ENCODE data around the gene P2RY12.

Gene P2RY12

DNA sequence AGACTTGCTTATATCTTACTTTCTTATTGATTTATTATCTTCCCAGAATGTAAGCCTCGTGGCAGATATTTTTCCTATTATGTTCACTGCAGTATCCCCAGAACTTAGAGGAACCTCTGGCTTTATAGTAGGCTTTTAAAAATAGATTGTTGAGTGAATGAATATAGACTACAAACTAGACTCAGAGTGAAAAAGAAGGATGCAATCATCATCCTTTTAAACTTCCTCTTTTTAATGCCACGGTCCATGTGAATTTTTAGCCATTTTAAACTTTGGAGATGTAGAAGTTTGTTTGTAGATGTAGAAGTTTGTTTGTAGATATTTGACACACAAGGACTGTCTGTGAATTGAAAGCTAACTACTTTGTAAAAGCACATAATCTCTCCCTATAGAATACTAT is 7.2 kb upstream of the P2RY12 start:
- no peaks in the 10 kb centered on the region for H3K9me3 ChIP-seq (ENCODE audit: control insufficient read depth, low read length)
- no peak overlapping the region for H3K4ac ChIP-seq (ENCODE audit: low read depth in 1 of 2, low read length in 2 of 2)
- WGBS, result no CpG with 5 or more reads among the region's 2 CpGs
- no peak overlapping the region for H2BK5ac ChIP-seq (ENCODE audit: low read depth, low read length, poor library complexity, severe bottlenecking)
- H3K79me1 ChIP-seq (replicated peaks; ENCODE audit: low read length, poor library complexity, severe bottlenecking), result no peaks in the 10 kb centered on the region
- H2BK12ac ChIP-seq (ENCODE audit: low read length in 2 of 2), result no peak overlapping the region
- H3K27me3 ChIP-seq (ENCODE audit: control insufficient read depth in 1 of 2, insufficient read depth in 1 of 2, low read length in 2 of 2), result no peaks in the 10 kb centered on the region
- H2AFZ ChIP-seq (ENCODE audit: low read depth, low read length), result no peak overlapping the region
- no peak overlapping the region for H2BK15ac ChIP-seq (ENCODE audit: low read depth, poor library complexity, severe bottlenecking)
- H3K4me1 ChIP-seq (ENCODE audit: control insufficient read depth, insufficient read depth, low read depth, low read length), result no peaks in the 10 kb centered on the region
- no peak overlapping the region for H3K14ac ChIP-seq (ENCODE audit: low read length in 2 of 2)
- H3K18ac ChIP-seq (ENCODE audit: low read depth in 1 of 2, low read length in 2 of 2), result no peak overlapping the region
- H3K4me2 ChIP-seq (ENCODE audit: low read length, poor library complexity, severe bottlenecking), result no peak overlapping the region
- H3K4me3 ChIP-seq (ENCODE audit: insufficient read depth in 1 of 2, low read depth in 1 of 2, low read length in 2 of 2), result no peak overlapping the region
- H3K9ac ChIP-seq (ENCODE audit: low read length), result no peak overlapping the region
- no peak for DNase-seq
- H2AK5ac ChIP-seq (ENCODE audit: low read length, severe bottlenecking), result no peak overlapping the region
- H4K91ac ChIP-seq (ENCODE audit: low read length), result no peak overlapping the region
- no peak overlapping the region for H3K23ac ChIP-seq (ENCODE audit: low read length in 2 of 2)
- H4K8ac ChIP-seq (ENCODE audit: low read length), result no peak overlapping the region
- no peaks in the 10 kb centered on the region for H3K36me3 ChIP-seq (ENCODE audit: control insufficient read depth in 1 of 2, insufficient read depth in 2 of 2, low read depth in 1 of 2, low read length in 2 of 2)
- H2BK120ac ChIP-seq (ENCODE audit: low read depth, low read length), result no peak overlapping the region
- H3K27ac ChIP-seq (ENCODE audit: low read length, poor library complexity, severe bottlenecking), result no peak overlapping the region

DNA sequence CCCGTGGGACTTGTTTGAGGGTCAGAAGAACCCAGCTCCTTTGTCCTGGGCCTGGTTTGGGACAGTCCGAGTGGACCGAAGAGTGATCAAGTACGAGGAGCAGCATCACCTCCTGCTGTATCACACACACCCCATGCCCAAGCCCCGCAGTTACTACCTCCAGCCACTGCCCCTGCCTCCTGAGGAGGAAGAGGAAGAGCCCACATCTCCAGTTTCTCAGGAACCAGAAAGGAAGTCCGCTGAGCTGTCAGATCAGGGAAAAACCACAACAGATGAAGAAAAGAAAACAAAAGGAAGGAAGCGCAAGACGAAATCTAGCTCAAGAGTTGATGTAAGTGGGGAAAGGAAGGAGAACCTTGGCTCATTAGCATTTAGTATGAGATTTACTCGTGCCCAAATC is 3.3 kb upstream of the P2RY12 start:
- H3K27ac ChIP-seq (ENCODE audit: low read length, poor library complexity, severe bottlenecking), result no peak overlapping the region
- no peak overlapping the region for H3K23ac ChIP-seq (ENCODE audit: low read length in 2 of 2)
- H3K9me3 ChIP-seq (ENCODE audit: control insufficient read depth, low read length), result no peaks in the 10 kb centered on the region
- no peak overlapping the region for H2AK5ac ChIP-seq (ENCODE audit: low read length, severe bottlenecking)
- H3K4me1 ChIP-seq (ENCODE audit: control insufficient read depth, insufficient read depth, low read depth, low read length), result peaks cover 2% of the 10 kb centered on the region
- no peak overlapping the region for H4K8ac ChIP-seq (ENCODE audit: low read length)
- no peaks in the 10 kb centered on the region for H3K79me1 ChIP-seq (replicated peaks; ENCODE audit: low read length, poor library complexity, severe bottlenecking)
- no peaks in the 10 kb centered on the region for H3K27me3 ChIP-seq (ENCODE audit: control insufficient read depth in 1 of 2, insufficient read depth in 1 of 2, low read length in 2 of 2)
- no peak overlapping the region for H3K4me3 ChIP-seq (ENCODE audit: insufficient read depth in 1 of 2, low read depth in 1 of 2, low read length in 2 of 2)
- WGBS, result 91% methylated on average over 9 of the region's 9 CpGs
- H2BK5ac ChIP-seq (ENCODE audit: low read depth, low read length, poor library complexity, severe bottlenecking), result no peak overlapping the region
- no peaks in the 10 kb centered on the region for H3K36me3 ChIP-seq (ENCODE audit: control insufficient read depth in 1 of 2, insufficient read depth in 2 of 2, low read depth in 1 of 2, low read length in 2 of 2)
- H4K91ac ChIP-seq (ENCODE audit: low read length), result no peak overlapping the region
- no peak overlapping the region for H2AFZ ChIP-seq (ENCODE audit: low read depth, low read length)
- no peak overlapping the region for H3K4ac ChIP-seq (ENCODE audit: low read depth in 1 of 2, low read length in 2 of 2)
- H3K4me2 ChIP-seq (ENCODE audit: low read length, poor library complexity, severe bottlenecking), result no peak overlapping the region
- no peak for DNase-seq
- H3K14ac ChIP-seq (ENCODE audit: low read length in 2 of 2), result no peak overlapping the region
- no peak overlapping the region for H3K18ac ChIP-seq (ENCODE audit: low read depth in 1 of 2, low read length in 2 of 2)
- no peak overlapping the region for H2BK120ac ChIP-seq (ENCODE audit: low read depth, low read length)
- H3K9ac ChIP-seq (ENCODE audit: low read length), result no peak overlapping the region
- no peak overlapping the region for H2BK15ac ChIP-seq (ENCODE audit: low read depth, poor library complexity, severe bottlenecking)
- no peak overlapping the region for H2BK12ac ChIP-seq (ENCODE audit: low read length in 2 of 2)

DNA sequence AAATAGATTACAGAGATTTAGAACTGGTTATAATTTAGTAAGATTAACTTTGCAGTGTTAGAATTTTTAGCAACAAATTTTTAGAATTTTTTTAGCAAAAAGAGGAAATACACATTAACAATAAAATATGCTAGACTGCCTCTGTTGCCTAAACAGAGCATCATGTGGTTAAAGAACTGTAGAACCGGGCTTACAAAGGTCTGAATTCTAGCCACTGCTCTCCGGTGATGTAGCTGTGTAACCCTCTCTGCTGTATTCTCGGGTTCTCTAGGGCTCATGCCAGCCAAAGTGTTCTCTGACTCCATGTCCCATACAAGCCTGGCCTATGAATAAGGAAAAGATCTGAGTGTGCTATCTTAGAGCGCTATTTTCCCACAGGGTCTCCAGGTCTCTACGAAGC is 2.9 kb upstream of the P2RY12 start:
- H2BK5ac ChIP-seq (ENCODE audit: low read depth, low read length, poor library complexity, severe bottlenecking), result no peak overlapping the region
- whole genome bisulfite sequencing, result 97% methylated on average over 5 of the region's 5 CpGs
- H3K9me3 ChIP-seq (ENCODE audit: control insufficient read depth, low read length), result no peaks in the 10 kb centered on the region
- no peaks in the 10 kb centered on the region for H3K36me3 ChIP-seq (ENCODE audit: control insufficient read depth in 1 of 2, insufficient read depth in 2 of 2, low read depth in 1 of 2, low read length in 2 of 2)
- no peak overlapping the region for H3K18ac ChIP-seq (ENCODE audit: low read depth in 1 of 2, low read length in 2 of 2)
- H3K79me1 ChIP-seq (replicated peaks; ENCODE audit: low read length, poor library complexity, severe bottlenecking), result no peaks in the 10 kb centered on the region
- no peaks in the 10 kb centered on the region for H3K27me3 ChIP-seq (ENCODE audit: control insufficient read depth in 1 of 2, insufficient read depth in 1 of 2, low read length in 2 of 2)
- no peak overlapping the region for H3K9ac ChIP-seq (ENCODE audit: low read length)
- no peak overlapping the region for H3K4me2 ChIP-seq (ENCODE audit: low read length, poor library complexity, severe bottlenecking)
- no peak overlapping the region for H4K91ac ChIP-seq (ENCODE audit: low read length)
- H2BK12ac ChIP-seq (ENCODE audit: low read length in 2 of 2), result no peak overlapping the region
- H3K4me1 ChIP-seq (ENCODE audit: control insufficient read depth, insufficient read depth, low read depth, low read length), result peaks cover 2% of the 10 kb centered on the region
- no peak overlapping the region for H2AK5ac ChIP-seq (ENCODE audit: low read length, severe bottlenecking)
- no peak overlapping the region for H3K4ac ChIP-seq (ENCODE audit: low read depth in 1 of 2, low read length in 2 of 2)
- no peak overlapping the region for H4K8ac ChIP-seq (ENCODE audit: low read length)
- no peak for DNase-seq
- no peak overlapping the region for H3K14ac ChIP-seq (ENCODE audit: low read length in 2 of 2)
- no peak overlapping the region for H3K4me3 ChIP-seq (ENCODE audit: insufficient read depth in 1 of 2, low read depth in 1 of 2, low read length in 2 of 2)
- no peak overlapping the region for H3K27ac ChIP-seq (ENCODE audit: low read length, poor library complexity, severe bottlenecking)
- H3K23ac ChIP-seq (ENCODE audit: low read length in 2 of 2), result no peak overlapping the region
- H2BK120ac ChIP-seq (ENCODE audit: low read depth, low read length), result no peak overlapping the region
- no peak overlapping the region for H2AFZ ChIP-seq (ENCODE audit: low read depth, low read length)
- no peak overlapping the region for H2BK15ac ChIP-seq (ENCODE audit: low read depth, poor library complexity, severe bottlenecking)

DNA sequence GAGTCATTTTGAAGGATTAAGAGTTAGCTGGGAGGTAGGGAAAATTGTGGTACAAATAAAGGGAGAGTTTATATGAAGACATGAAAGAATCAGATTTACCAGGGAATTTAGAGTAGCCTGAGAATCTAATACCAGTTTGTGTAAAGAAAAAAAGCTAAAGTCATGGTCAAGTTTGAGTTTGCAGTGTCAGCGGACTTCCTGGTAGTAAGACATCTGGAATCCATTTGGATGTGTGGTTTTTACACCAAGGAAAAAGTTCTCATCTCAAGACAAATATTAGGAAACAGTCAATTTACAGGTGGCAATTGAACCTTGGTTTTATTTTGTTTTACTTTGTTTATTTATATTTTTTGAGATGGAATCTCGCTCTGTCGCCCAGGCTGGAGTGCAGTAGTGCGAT is 1.5 kb upstream of the P2RY12 start:
- Histone ChIP-seq H3K23ac (ENCODE audit: low read length in 2 of 2) (no peak overlapping the region), H4K91ac (ENCODE audit: low read length) (no peak overlapping the region), H3K14ac (ENCODE audit: low read length in 2 of 2) (no peak overlapping the region), H3K27me3 (ENCODE audit: control insufficient read depth in 1 of 2, insufficient read depth in 1 of 2, low read length in 2 of 2) (no peaks in the 10 kb centered on the region), H2BK5ac (ENCODE audit: low read depth, low read length, poor library complexity, severe bottlenecking) (no peak overlapping the region), H3K27ac (ENCODE audit: low read length, poor library complexity, severe bottlenecking) (no peak overlapping the region), H2BK15ac (ENCODE audit: low read depth, poor library complexity, severe bottlenecking) (no peak overlapping the region), H2BK12ac (ENCODE audit: low read length in 2 of 2) (no peak overlapping the region), H3K4me2 (ENCODE audit: low read length, poor library complexity, severe bottlenecking) (no peak overlapping the region), H3K4ac (ENCODE audit: low read depth in 1 of 2, low read length in 2 of 2) (no peak overlapping the region), H3K79me1 (replicated peaks; ENCODE audit: low read length, poor library complexity, severe bottlenecking) (no peaks in the 10 kb centered on the region), H3K4me3 (ENCODE audit: insufficient read depth in 1 of 2, low read depth in 1 of 2, low read length in 2 of 2) (no peak overlapping the region), H2AFZ (ENCODE audit: low read depth, low read length) (no peak overlapping the region), H3K9me3 (ENCODE audit: control insufficient read depth, low read length) (no peaks in the 10 kb centered on the region), H3K36me3 (ENCODE audit: control insufficient read depth in 1 of 2, insufficient read depth in 2 of 2, low read depth in 1 of 2, low read length in 2 of 2) (no peaks in the 10 kb centered on the region), H4K8ac (ENCODE audit: low read length) (no peak overlapping the region), H3K18ac (ENCODE audit: low read depth in 1 of 2, low read length in 2 of 2) (no peak overlapping the region), H2BK120ac (ENCODE audit: low read depth, low read length) (no peak overlapping the region), H3K4me1 (ENCODE audit: control insufficient read depth, insufficient read depth, low read depth, low read length) (peaks cover 2% of the 10 kb centered on the region), H3K9ac (ENCODE audit: low read length) (peak overlapping the region; percentile 58), H2AK5ac (ENCODE audit: low read length, severe bottlenecking) (no peak overlapping the region)
- WGBS, result 61% methylated on average over 4 of the region's 4 CpGs
- DNase-seq, result no peak
